Right cardiac atrium (tissue), 5 donors: ENCODE data around the gene TSPAN16. TPM values are rescaled to one million over a fixed set of nuclear protein-coding genes. Genes with fewer than 3 reads are reported as not detected.
"Not testable (repeated sequence)": the region's sequence is repeated elsewhere in the genome, so short reads cannot be mapped to it uniquely, and the experiment has no call there.

ENCODE experiments used
- ATAC-seq, 2 donors: fragments of 200-7000 bp; cut with Tn5 transposase; one replicate each; pipeline versions ENCODE4 v1.8.0 to v1.9.1; 2020; ENCODE audit warnings: moderate library complexity in 2 of 2, mild to moderate bottlenecking in 1 of 2
- DNase-seq, 3 donors: peaks; one replicate each; pipeline ENCODE4 v3.0.0-alpha.2; 2020
- H3K27ac ChIP-seq: one replicate; pipeline ENCODE4 v1.5.1; 2013; ENCODE audit warnings: mild to moderate bottlenecking, low read length, control low read depth, moderate library complexity
- H3K27me3 ChIP-seq: one replicate; pipeline ENCODE4 v1.6.1; 2013; ENCODE audit not compliant: control insufficient read depth, insufficient read depth
- H3K4me1 ChIP-seq: one replicate; pipeline ENCODE4 v1.6.1; 2013; ENCODE audit warnings: low read length; ENCODE audit not compliant: control insufficient read depth, insufficient read depth
- H3K4me3 ChIP-seq: one replicate; pipeline ENCODE4 v1.5.1; 2013; ENCODE audit warnings: low read length, control low read depth
- H3K9me3 ChIP-seq: one replicate; pipeline ENCODE4 v1.6.1; 2013; ENCODE audit warnings: low read length; ENCODE audit not compliant: control insufficient read depth
- WGBS: extraction: QIAGEN DNeasy Blood & Tissue Kit; methylation state at CpG from one replicate; pipeline ENCODE4 v1.1.7; 2013; 5-methylcytosine and 5-hydroxymethylcytosine counted together
- intact Hi-C, 4 donors: fragments of 100-400 bp; cut with DNase I; formaldehyde crosslinking; loops; one replicate each; pipeline versions ENCODE4 v1.11.0 to v1.14.0; 2022 to 2023
- polyA plus RNA-seq: library from polyadenylated mRNA; stranded (reverse); fragments of 200-250 nt; gene quantifications from one replicate; pipeline ENCODE4 v1.2.3, GENCODE V29; 2013
- total RNA-seq, 4 donors: library from RNA; stranded (reverse); fragmentation: NEBNext Ultra II Directional; extraction: Animal tissue kit (Norgen Biotek cat#: 25700); gene quantifications; one replicate each; pipeline ENCODE4 v1.2.1, GENCODE V29; 2021
- donor health status: healthy with polysubstance abuse.
- donor health status: DM: no; HTN: yes; CAD: no.
- donor health status: DM: no; HTN: no; CAD: no.
- donor health status: DM: no; HTN: yes; CAD: no; lungs with severe emphysema.
- donor health status: DM: yes; HTN: yes; CAD: no.

Gene TSPAN16
- total and polyA plus RNA-seq, 5 donors = not detected

DNA sequence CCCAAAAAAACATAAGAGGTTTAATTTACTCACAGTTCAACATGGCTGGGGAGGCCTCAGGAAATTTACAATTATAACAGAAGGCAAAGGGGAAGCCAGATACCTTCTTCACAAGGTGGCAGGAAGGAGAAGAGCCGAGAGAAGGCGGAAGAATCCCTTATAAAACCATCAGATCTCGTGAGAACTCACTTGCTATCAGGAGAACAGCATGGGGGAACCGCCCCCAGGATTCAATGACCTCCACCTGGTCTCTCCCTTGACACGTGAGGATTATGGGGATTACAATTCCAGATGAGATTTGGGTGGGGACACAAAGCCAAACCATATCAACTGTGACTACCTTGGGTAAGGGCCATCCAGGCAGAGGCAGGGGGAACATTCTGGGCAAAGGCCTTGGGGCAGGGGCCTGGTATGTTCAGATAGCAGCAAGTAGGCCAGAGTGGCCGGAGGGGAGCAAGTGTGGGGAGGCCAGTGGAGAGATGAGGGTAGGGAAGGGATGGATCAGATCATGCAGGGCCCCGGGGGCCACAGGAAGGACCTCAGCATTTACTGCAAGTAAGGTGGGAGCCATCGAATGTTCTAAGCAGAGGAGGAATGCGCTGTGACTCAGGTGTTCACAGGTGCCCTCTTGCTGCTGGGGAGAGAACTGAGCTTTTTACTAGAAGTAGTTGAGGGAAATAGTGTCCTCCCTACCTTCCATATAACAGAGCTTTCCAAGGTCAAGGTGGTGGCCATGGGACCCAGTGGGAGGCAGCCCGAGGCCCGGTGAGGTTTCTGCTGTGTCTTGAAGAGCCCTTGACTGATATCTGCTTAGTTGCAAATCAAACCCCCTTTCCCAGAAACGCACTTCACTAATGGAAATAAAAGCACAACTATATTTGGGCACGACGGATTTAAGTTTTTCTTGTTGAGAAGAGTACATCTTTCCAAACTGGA lies 25.5 kb downstream of the TSPAN16 start:
- intact Hi-C loops = no loop called here
- Histone ChIP-seq H3K27ac (no peak overlapping the region), H3K4me3 (no peak overlapping the region), H3K4me1 (peaks cover 3% of the 10 kb centered on the region), H3K27me3 (no peaks in the 10 kb centered on the region), H3K9me3 (no peaks in the 10 kb centered on the region)
- no peak for ATAC-seq
- peak in 2 of 3 donors; percentile 42 to 52 for DNase-seq
- 78% methylated on average over 14 of the region's 14 CpGs for WGBS

DNA sequence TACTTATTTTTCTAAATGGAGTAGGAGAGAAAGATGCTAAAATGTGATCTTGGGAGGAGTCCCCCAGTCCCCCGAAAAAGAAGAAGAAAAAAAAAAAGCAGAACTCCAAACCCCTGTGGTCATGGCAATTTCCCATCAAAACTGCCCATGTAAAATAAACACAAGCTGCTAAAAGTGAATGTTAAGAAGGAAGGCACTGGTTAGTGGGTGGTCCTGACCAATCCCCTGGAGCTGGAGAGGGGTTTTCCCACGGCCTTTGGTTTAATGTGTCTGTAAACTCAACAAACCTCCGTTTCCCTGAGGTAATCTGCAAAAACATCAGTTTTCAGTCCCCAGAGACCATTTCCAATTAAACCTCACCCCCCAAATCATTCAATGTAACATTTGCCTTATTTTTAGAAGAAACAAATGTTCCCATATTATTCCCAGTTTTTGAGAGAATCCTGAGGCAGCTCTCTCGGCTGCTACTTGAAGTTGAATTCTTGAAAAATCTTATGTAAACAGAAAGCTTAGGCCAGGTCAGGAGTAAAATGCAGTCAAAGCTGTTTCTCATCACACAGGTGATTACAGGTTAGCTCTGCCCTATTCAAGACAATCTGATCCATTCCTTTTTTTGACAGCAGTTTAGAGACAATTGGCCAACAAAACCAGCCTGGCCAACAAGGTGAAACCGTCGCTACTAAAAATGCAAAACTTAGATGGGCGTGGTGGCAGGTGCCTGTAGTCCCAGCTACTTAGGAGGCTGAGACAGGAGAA lies 26.5 kb downstream of the TSPAN16 start:
- Histone ChIP-seq H3K4me1 (peaks cover 3% of the 10 kb centered on the region), H3K9me3 (no peaks in the 10 kb centered on the region), H3K4me3 (no peak overlapping the region), H3K27ac (no peak overlapping the region), H3K27me3 (no peaks in the 10 kb centered on the region)
- DNase-seq (peak in 2 of 3 donors; percentile 2 to 7), ATAC-seq (no peak)
- 64% methylated on average over 7 of the region's 7 CpGs for WGBS
- intact Hi-C loops = no loop called here

DNA sequence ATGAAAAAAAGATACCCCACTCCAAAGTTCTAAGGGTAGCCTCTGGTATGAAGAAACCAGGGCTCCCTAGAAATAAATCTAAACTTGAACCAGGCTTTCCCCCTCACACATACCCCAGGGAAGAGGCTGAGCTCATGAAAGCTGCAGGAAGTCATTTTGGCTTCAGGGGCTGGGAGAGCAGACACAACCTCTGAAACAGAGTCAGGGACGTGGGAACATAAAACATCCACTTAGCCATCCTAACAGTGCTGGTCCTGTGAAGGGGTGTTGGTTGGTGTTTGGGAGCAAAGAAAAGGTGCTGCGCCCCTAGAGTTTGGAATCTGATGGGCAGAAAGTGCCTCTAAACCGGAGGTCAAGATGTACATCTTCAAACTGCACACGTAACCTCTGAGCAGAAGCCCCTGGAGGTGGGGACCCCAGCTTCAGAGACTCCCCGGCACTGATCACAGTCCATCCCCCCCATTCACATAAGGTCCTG lies 27.7 kb downstream of the TSPAN16 start:
- H3K27ac ChIP-seq = peak overlapping the region; percentile 68
- intact Hi-C loops = no loop called here
- no peaks in the 10 kb centered on the region for H3K27me3 ChIP-seq
- H3K9me3 ChIP-seq = no peaks in the 10 kb centered on the region
- H3K4me1 ChIP-seq = peaks cover 3% of the 10 kb centered on the region
- ATAC-seq = no peak
- DNase-seq = peak in 1 of 3 donors; percentile 32
- 63% methylated on average over 5 of the region's 5 CpGs for WGBS
- H3K4me3 ChIP-seq = no peak overlapping the region

DNA sequence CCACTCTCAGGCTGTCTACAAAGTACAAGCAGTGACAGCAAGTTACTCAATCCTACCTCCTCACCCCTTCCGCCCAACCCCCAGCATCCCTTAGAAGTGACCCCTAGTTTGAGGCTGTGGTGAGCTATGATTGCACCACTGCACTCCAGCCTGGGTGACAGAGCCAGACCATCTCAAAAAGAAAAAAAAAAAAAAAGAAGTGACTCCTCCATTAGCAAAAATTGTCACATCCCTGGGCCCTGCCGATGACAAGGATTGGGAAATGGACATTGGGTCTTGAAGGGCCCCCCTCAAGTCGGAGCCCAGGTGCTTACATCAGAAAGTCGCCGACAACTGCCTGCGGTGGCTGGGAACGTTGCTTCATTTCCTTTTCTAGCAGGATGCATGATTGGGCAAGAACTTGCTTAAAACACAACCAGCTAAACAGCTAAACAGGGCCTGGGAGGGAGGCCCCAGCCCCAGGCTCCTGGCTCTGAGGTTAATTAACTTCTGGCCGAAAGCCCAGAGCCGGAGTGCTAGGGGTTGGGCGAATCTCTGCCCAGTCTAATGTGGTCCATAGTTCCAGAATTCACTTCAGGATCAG lies 28.2 kb downstream of the TSPAN16 start:
- H3K27me3 ChIP-seq = no peaks in the 10 kb centered on the region
- H3K4me1 ChIP-seq = peaks cover 3% of the 10 kb centered on the region
- no peak overlapping the region for H3K4me3 ChIP-seq
- intact Hi-C loops = no loop called here
- DNase-seq (peak; percentile 79 to 90 (median 88)), ATAC-seq (peak; percentile 94 to 95)
- no peaks in the 10 kb centered on the region for H3K9me3 ChIP-seq
- peak overlapping the region; percentile 68 for H3K27ac ChIP-seq
- 25% methylated on average over 10 of the region's 10 CpGs for WGBS

DNA sequence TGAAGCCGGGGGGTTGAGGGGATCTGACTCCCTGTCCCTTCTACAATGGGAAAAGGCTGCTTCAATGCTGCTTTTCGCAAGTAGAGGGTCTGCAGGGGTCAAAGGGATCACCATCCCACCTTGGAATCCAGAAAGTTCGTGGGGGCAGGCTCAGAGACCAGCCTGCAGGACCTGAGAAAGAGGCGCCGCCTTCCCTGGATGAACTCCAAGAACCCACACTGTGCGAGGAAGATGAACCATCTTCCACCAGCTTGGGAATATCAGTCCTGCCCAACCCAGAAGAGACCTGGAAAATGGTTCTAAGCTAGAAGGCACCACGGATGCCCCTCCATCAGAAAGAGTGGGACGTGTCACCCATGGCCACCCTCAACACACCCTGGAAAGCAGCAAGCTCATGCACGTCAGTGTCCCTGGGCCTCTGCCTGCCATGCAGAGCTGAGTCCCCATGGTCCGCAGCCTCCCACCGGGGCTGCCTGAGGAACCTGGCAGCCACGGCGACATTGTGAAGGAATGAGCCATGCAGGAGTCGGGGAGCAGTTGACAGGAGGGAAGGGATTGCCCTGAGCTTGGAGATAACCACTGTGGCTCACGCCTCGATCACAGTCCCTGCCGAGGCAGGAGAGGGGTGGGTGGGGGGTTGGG lies 28.9 kb downstream of the TSPAN16 start:
- DNase-seq = peak in 2 of 3 donors; percentile 50 to 65
- intact Hi-C loops = no loop called here
- WGBS = 68% methylated on average over 17 of the region's 17 CpGs

DNA sequence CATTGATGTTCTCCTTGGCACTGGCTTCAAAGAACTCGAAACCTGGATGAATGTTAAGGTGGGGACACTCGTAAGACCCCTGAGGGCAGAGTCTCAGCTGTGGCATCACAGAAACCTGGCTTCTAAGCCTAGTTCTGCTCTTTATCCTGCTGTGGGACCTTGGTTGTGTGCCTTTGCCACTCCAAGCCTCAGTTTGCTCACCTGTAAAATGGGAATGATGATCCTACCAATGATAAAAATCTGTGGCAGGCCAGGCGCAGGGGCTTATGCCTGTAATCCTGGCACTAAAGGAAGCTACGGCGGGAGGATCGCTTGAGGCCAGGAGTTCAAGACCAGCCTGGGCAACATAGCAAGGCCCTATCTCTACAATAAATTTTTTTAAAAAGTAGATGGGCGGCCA lies 29.6 kb downstream of the TSPAN16 start:
- ATAC-seq (no peak), DNase-seq (peak in 1 of 3 donors; percentile 7)
- 93% methylated on average over 7 of the region's 7 CpGs for WGBS
- Histone ChIP-seq H3K4me1 (peaks cover 3% of the 10 kb centered on the region), H3K9me3 (no peaks in the 10 kb centered on the region), H3K27ac (no peak overlapping the region), H3K27me3 (no peaks in the 10 kb centered on the region), H3K4me3 (no peak overlapping the region)
- intact Hi-C loops = no loop called here

More for the DNA sequence above, 28.9 kb downstream of the TSPAN16 start:
- Histone ChIP-seq H3K27me3 (no peaks in the 10 kb centered on the region), H3K4me1 (peaks cover 3% of the 10 kb centered on the region), H3K27ac (peak overlapping the region; percentile 0), H3K9me3 (no peaks in the 10 kb centered on the region), H3K4me3 (no peak overlapping the region)
- ATAC-seq = peak; percentile 3 to 21

DNA sequence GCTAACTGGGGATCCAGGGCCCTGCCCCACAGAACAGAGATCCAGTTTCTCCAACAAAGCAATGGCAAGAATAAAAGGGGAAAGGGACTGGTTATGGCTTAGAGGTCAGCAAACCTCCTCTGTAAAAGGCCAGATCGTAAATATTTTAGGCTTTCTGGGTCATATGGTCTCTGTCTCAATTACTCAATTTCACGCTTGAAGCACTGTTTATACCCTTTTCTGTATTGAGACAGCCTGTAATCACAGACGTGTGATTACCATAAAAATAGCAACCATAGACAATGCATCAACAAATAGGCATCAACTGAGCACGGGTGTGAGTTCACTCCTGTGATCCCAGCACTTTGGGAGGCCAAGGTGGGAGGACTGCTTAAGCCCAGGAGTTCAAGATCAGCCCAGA lies 34.2 kb downstream of the TSPAN16 start:
- no peak overlapping the region for H3K27ac ChIP-seq
- H3K9me3 ChIP-seq = no peaks in the 10 kb centered on the region
- ATAC-seq (no peak), DNase-seq (peak in 1 of 3 donors; percentile 5)
- no peak overlapping the region for H3K4me3 ChIP-seq
- intact Hi-C loops = no loop called here
- no peaks in the 10 kb centered on the region for H3K27me3 ChIP-seq
- 82% methylated on average over 4 of the region's 4 CpGs for WGBS
- H3K4me1 ChIP-seq = no peaks in the 10 kb centered on the region

DNA sequence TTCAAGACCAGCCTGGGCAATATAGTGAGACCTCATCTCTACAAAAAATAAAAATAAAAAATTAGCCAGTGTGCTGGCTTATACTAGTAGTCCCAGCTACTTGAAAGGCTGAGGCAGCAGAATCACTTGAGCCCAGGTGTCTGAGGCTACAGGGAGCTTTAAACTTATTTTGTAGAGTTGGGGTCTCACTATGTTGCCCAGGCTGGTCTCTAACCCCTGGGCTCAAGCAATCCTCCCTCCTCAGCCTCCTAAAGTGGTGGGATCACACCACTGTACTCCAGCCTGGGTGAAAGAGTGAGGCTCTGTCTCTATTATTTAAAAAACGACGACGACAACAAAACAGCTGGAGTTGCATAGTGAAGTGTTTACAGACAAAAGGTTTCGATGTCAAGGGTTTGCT lies 35.5 kb downstream of the TSPAN16 start:
- intact Hi-C loops = no loop called here
- ATAC-seq (no peak), DNase-seq (peak in 1 of 3 donors; percentile 4)
- Histone ChIP-seq H3K27me3 (no peaks in the 10 kb centered on the region), H3K4me3 (no peak overlapping the region), H3K4me1 (no peaks in the 10 kb centered on the region), H3K9me3 (no peaks in the 10 kb centered on the region), H3K27ac (no peak overlapping the region)
- 88% methylated on average over 4 of the region's 4 CpGs for WGBS

DNA sequence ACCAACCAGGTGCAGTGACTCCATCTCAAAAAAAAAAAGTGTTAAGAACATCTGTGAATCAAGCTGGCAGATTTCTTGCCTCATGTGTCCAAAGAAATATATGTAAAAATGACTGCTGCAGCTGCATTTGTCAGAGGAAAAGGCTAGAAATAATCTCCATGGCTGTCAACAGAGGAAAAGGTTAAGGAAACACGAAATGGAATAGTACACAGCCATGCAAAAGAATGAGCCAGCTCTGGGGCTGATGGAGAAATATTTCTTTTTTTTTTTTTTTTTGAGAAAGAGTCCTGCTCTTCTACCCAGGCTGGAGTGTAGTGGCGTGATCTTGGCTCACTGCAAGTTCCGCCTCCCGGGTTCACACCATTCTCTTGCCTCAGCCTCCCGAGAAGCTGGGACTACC lies 36.9 kb downstream of the TSPAN16 start:
- WGBS = 96% methylated on average over 5 of the region's 5 CpGs
- no peaks in the 10 kb centered on the region for H3K4me1 ChIP-seq
- intact Hi-C loops = no loop called here
- DNase-seq = no peak
- no peaks in the 10 kb centered on the region for H3K9me3 ChIP-seq
- H3K27me3 ChIP-seq = no peaks in the 10 kb centered on the region
- no peak overlapping the region for H3K4me3 ChIP-seq
- ATAC-seq = no peak
- no peak overlapping the region for H3K27ac ChIP-seq

DNA sequence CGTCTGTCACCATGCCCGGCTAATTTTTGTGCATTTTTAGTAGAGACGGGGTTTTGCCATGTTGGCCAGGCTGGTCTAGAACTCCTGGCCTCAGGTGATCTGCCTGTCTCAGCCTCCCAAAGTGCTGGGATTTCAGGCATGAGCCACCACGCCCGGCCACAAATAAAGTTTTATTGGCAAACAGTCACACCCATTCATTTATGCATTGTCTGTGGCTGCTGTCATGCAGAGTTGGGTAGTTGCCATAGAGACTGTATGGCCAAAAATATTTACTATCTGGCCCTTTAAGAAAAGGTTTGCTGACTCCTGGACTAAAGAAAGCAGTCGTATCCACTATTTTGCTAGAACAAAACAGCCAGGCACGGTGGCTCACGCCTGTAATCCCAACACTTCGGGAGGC lies 37.9 kb downstream of the TSPAN16 start:
- not testable (repeated sequence) for H3K27ac ChIP-seq, ATAC-seq

More for the DNA sequence above, 37.9 kb downstream of the TSPAN16 start:
- H3K4me3 ChIP-seq, H3K4me1 ChIP-seq, H3K27me3 ChIP-seq, intact Hi-C loops, H3K9me3 ChIP-seq: not testable (repeated sequence)
- WGBS = 88% methylated on average over 9 of the region's 9 CpGs
- DNase-seq = peak in 1 of 3 donors; percentile 19
